ENCODE measurements around the gene PHACTR3. TPM values are rescaled to one million over a fixed set of nuclear protein-coding genes. Genes with fewer than 3 reads are reported as not detected.

PHACTR3 gene
- total RNA-seq, 1 donor from 2014 or later = 0.06 TPM

DNA sequence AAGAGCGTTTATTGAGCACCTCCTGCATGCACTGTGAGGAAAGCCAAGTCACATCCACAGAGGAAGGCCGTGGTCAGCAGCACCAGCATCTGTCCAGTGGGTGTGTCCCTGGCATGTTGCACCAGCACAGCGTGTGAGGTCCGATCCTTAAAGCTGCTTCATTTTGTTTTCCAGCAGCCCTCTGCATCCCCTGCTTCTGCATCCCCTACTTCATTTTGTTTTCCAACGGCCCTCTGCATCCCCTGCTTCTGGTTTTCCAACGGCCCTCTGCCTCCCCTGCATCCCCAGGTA is 181.3 kb downstream of the PHACTR3 start:
- TF ChIP-seq CTCF (conservative IDR thresholded peaks at IDR 0.05; ENCODE audit: low read depth, low read length) = no peak
- H3K4me3 ChIP-seq (ENCODE audit: low read depth, low read length) = no peak overlapping the region

DNA sequence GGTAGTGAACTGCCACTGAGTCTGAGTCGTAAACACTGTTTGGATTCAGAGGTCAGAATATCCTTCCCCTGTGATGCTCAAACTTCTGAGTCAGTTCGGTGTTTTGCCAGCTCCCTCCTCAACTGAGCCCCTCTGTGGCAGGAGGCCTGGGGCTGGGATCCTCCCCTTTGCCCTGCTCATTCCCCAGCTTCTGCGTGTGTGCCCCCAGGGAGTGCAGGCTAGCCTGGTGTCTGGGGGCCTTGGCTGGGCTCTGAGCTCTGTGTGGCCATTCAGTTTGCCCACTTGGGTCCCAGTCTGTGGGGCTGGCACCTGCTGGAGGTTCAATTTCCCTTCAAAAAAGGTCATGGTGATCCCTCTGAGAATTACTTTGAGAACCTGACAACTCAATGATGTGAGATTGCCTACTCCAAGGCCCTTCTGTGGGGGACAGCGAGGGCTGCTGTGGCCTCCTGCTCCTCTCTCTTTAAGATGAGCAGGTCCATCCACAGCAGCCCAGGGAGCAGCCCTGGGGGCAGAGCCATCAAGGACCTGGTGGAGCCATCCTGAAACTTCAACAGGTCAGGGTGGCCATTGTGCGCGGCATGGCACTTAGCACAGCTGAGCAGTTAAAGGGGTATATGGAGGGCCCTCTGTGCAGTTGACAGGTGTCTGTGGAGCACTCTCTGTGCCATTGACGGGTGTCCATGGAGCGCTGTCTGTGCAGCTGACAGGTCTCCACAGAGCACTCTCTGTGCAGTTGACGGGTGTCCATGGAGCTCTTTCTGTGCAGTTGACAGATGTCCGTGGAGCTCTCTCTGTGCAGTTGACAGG is 181.9 kb downstream of the PHACTR3 start:
- no peak for TF ChIP-seq CTCF (conservative IDR thresholded peaks at IDR 0.05; ENCODE audit: low read depth, low read length)
- no peak for DNase-seq (ENCODE audit: low read depth)

More for the DNA sequence above, 181.3 kb downstream of the PHACTR3 start:
- no peak for DNase-seq (ENCODE audit: low read depth)

GRCh38 chr20:59786801-59787537 is 182.6 kb downstream of the PHACTR3 start:
- no peak overlapping the region for H3K4me3 ChIP-seq (ENCODE audit: low read depth, low read length)
- no peak for DNase-seq (ENCODE audit: low read depth)
- no peak for TF ChIP-seq CTCF (conservative IDR thresholded peaks at IDR 0.05; ENCODE audit: low read depth, low read length)

More for the DNA sequence above, 181.9 kb downstream of the PHACTR3 start:
- H3K4me3 ChIP-seq (ENCODE audit: low read depth, low read length) = no peak overlapping the region

- H3K4me3 ChIP-seq (ENCODE audit: low read depth, low read length) = no peak overlapping the region
- DNase-seq (ENCODE audit: low read depth) = no peak
- TF ChIP-seq CTCF (conservative IDR thresholded peaks at IDR 0.05; ENCODE audit: low read depth, low read length) = no peak
These were observed 183.2 kb downstream of the PHACTR3 start for GRCh38 chr20:59787538-59787890.

DNA sequence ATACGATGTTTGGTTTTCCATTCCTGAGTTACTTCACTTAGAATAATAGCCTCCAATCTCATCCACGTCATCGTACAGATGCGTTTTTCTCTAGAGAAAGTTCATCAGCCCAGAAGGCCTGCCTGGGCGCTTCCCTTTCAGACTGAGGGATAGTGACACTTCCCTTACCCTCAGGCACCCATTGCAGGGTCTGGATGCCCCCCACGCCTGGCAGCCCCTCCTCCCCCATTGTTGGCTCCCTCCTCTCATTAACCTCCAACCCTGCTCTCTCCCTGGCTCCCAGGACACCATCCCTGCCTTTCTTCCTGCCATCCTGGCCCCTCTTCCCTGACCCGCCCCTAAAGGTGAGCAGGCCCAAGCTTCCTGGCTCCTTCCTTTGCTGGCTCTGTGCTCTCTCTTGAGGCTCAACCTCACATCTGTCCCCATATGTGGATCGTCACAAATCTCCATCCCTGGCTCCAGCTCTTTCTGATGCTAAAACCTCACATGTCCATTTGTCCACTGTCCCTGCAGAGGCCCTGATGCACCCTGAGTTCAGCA is 183.9 kb downstream of the PHACTR3 start:
- no peak for DNase-seq (ENCODE audit: low read depth)
- H3K4me3 ChIP-seq (ENCODE audit: low read depth, low read length) = no peak overlapping the region
- TF ChIP-seq CTCF (conservative IDR thresholded peaks at IDR 0.05; ENCODE audit: low read depth, low read length) = no peak

GRCh38 chr20:59788811-59789397 is 184.6 kb downstream of the PHACTR3 start:
- DNase-seq (ENCODE audit: low read depth) = no peak
- TF ChIP-seq CTCF (conservative IDR thresholded peaks at IDR 0.05; ENCODE audit: low read depth, low read length) = no peak
- no peak overlapping the region for H3K4me3 ChIP-seq (ENCODE audit: low read depth, low read length)
